Measurements from ENCODE around the gene HOXB6.

HOXB6 gene

DNA sequence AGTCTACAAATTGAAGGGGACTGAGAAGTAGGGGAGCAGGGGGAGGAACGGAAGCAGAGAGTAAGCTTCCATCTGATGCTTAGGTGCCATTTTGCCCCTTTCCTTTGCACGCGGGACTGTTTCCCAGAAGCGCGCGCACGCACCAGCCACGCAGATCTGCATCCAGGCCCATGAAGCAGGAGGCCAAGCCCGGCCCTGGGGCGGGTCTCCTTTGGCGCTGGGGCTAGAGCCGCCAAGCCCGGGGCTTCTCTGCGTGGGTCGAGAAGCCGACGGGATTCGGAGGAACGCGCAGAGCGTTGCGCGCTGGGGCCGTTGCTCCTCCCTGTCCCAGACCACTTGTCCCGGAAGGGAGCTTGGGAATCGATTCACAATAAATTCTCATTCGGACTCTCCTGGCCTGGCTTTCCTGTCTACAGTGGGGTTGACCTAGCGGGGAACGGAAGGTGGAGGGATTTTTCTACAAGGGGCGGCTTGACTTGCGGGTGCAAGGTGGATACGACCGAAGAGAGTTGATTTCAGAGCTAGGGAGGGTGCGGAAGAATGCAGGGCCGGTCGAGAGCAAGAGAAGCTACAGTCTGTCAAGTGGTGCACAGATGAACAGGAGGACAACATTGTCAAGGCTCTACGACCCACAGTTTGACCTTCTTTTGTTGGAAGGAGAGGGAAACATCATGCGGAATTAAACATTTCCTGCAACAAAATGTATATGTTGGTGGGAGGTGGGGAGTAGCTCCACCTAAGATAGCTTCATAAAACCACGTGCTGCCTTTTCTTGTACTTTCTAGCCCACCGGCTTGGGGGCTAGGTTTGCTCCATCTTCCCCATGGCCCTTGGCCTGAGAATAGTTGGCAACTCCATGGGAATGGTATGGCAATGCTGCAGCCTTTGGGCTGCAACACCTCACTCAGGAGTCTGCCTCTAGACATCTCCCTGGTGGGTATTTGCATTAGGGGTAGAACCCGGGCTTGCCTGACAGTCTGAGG, 16.9 kb upstream of the HOXB6 start:
- no peak for DNase-seq (ENCODE audit: low read depth)

DNA sequence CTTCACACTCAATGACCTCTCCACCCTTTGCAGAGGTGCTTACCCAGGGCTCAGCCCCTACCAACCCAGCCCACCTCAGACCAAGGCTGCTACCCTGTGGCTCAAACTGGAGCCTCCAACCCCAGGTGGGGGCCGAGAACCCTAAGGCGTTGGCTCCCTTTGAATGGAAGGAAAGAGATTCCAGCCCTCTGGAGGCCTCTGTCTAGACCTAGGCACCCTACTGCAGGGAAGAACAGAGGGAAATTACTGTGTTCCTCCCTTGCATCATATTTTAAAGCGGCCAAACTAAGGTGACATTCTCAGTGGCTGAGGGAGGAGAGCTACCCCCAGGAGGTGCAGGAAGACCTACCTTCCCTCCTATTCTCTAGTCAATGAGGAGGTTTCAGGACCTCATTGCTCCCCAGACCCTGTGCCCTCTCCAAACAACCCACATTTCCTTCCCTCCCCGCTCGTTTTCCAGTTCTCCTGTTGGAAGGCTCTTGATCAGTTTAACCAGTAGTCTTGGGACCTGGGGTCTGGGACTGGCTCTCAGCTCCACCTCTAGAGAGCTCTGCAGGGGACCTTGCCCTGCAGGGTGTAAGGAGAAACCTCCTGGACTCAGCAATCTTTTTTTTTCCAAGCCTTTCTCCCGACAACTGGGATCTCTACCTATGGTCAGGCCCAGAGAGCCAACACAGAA, 15.8 kb upstream of the HOXB6 start:
- DNase-seq (ENCODE audit: low read depth) = no peak

GRCh38 chr17:48619826-48620449, 15.2 kb upstream of the HOXB6 start:
- DNase-seq (ENCODE audit: low read depth) = no peak

- DNase-seq (ENCODE audit: low read depth) = peak; percentile 49
These were observed 13.6 kb upstream of the HOXB6 start for GRCh38 chr17:48618256-48618896.

- no peak for DNase-seq (ENCODE audit: low read depth)
These were observed 12.9 kb upstream of the HOXB6 start for GRCh38 chr17:48617471-48618255.

DNA sequence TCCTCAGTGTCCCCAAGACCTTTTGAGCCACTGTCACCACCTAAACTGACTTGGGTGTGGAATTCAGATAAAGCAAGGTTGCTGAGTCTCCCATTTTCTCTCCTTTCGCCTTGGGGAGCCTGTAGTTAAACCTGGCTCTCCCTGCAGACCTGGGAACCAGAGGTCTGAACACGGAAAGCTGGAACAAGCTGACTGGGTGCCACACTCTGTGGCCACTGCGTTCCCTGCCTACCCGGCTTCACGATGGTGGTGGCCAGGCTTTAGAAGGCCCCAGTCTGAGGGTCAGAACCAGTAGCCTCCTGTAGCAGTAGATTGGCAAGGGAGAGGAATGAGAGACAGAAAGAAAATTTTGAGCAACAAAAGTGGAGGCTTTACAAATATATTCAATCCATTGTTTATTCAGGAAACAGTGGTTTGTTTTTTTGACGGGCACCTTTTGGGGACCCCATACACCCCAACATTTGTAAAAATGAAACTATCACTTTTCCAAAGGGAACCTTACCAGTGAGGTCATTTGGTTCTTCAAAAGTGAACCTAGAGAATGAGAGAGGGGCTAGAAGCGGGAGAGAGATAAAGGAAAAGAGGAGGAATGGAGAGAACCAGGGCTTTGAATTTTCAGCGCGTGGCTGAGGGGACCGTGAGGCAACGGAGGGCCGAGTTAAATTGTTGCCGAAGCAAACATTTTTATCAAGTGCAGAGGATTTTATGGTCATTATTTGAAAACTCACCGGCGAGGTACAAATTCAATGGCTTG, 12.1 kb upstream of the HOXB6 start:
- no peak for DNase-seq (ENCODE audit: low read depth)

DNA sequence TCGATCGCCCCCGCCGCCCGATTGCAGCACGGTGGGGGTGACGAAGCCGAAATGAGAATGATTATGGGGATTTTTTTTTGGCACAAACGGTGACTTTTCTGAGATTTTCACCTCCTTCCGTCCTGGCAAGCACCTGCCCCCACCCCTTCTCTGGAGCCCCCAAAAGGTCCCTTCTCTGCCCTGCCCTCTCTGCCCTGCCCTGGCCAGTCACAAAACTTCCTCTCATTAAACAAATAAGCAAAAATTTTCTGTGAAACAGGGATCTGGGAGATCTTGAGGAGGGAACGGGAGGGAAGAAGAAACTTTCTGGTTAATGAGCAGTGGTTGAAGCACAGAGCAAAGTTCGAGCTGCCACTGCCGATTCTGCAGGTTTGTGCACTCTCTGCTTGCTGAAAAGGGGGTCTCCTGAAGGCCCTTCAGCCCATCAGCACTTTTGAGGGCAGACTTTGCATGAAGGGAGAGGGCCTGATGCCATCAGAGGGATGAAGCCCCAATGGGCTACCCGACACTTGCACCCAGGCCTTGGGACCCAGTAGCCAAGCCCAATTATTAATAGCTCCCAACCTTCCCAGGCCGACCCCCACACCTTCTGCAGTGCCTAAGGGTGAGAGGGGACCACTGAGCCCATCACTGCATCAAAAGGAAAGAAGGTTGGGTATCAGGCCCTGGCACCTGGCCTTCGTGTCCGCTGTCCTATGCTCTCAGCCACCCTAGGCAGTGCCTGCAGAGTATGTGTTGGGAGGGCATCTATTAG, 11.4 kb upstream of the HOXB6 start:
- DNase-seq (ENCODE audit: low read depth) = no peak

- no peak for DNase-seq (ENCODE audit: low read depth)
These were observed 10.5 kb upstream of the HOXB6 start, which contains the start of gene HOXB8 for GRCh38 chr17:48615047-48615962. Gene HOXB8, minus strand, starts transcription at chr17:48615292. Its CDS starts 588 bp downstream, at chr17:48614704.

DNA sequence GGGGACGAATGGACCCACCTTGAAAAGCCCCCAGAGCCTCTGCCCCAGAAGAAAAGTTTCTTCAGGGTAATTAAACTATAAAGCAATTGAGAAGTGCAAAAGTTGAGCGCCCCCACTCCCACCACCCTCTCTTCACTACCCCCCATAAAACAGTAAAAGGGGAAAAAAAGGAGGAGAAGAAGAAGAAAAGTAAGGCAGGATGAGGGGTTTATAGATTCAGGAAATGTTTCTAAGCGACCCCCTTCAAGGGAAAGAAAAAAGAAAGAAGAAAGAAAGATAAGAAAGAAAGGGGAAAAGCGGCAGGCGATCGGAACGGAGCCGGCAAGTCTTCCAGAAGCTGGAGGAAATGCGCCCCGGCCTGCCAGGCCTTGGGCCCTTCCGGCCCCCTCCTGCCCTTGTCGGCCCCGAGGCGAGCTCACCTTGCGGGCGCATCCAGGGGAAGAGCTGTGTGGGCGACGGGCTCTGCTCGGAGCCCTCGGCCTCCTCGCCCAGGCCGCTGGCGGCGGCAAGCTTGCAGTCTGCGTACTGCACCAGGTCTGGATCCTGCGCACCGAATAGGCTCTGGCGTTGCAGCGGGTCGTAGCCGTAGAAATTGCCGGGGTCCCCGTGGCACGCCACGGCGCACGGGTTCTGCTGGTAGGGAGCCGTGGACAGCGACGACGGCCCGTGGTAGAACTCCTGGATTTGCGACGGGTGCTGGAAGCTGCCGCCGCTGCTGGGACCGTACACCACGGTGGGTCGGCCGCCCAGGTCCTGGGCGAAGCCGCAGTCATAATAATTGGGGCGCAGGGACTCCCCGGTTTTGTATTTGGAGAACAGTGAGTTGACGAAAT, 9.3 kb upstream of the HOXB6 start:
- no peak for DNase-seq (ENCODE audit: low read depth)

DNA sequence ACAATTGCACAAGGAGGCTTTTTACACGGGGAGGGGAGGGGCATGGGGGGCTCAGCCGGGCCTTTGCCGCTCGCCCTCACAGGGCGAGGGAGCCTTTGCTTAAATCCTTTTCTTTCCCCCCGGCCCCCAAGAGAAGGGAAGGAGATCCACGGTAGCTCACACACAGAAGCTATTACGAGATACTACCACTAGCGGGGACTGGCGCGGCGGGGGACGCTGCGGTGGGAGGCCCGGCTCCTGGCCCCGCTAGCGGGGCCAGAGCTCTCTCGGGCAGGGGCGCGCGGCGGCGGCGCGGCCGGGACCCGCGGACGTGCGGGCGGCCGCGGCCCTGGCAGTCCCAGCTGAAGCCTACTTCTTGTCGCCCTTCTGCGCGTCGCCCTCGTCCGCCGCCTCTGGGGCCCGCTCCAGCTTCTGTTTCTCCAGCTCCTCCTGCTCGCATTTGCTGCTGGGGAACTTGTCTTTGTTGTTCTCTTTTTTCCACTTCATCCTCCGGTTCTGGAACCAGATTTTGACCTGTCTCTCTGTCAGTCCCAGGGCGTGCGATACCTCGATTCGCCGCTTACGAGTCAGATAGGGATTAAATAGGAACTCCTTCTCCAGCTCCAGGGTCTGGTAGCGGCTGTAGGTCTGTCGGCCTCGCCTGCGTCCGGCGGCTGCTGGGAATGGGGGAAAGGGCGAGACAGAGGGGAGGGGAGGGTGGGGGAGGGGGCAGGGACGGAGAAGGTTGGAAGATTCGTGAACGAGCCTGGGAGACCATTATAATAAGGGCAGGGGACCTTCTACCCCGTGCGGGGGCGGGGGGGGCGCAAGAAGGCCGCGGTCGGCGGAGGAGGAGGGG, 8.3 kb upstream of the HOXB6 start:
- no peak for DNase-seq (ENCODE audit: low read depth)

- no peak for DNase-seq (ENCODE audit: low read depth)
These were observed 7.7 kb upstream of the HOXB6 start for GRCh38 chr17:48612456-48612853.

- no peak for DNase-seq (ENCODE audit: low read depth)
These were observed 7.1 kb upstream of the HOXB6 start for GRCh38 chr17:48611681-48612455.

GRCh38 chr17:48611213-48611612, 6.4 kb upstream of the HOXB6 start:
- DNase-seq (ENCODE audit: low read depth) = no peak

DNA sequence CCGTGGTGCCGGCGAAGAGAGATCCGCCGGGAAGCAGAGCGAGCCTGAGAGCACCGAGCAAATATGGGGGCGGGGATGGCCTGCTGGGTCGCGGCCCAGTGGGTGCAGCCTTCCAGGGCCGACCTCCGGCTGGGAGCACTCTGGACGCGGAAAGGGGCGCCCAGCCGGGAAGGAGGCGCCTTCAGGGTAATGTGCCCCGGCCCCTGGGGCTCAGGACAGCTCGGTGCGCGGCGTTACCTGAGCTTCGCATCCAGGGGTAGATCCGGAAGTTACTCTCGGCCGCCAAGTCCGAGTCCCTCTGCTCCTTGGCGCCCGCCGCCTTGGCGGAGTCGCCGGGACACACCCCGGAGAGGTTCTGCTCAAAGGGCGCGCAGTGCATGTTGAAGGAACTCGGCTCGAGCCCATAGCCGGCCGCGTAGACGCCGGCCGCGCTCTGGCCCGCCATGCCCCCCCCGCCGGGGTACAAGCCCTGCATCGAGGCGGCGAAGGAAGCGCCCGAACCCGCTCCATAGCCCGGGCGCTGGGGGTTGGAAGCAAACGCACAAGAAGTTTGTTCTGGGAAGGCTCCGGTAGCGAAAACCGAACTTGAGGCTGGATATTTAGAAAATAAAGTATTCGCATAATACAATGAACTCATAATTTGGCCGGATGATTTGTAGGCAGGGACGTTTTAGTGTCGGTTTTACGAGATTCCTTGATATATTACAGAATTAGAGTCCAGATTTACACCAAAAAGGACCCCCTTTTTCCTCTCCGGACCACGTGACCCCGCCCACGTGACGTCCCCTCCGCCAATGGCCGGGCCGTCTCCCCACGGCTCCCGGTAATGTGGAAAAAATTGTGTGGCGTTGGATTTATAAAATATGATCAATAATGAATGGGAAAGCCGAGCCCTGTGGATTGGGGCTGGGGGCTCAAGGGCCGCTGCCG, 5.8 kb upstream of the HOXB6 start, which contains the start of gene HOXB7:
Gene HOXB7, minus strand, starts transcription at position 736 of the 930 bp plus-strand sequence. Its CDS starts 99 bp downstream, at position 637.
- no peak for DNase-seq (ENCODE audit: low read depth)

GRCh38 chr17:48609759-48610281, 5.0 kb upstream of the HOXB6 start:
- no peak for DNase-seq (ENCODE audit: low read depth)
